Measurements from ENCODE around the gene TAF1C. TPM values are rescaled to one million over a fixed set of nuclear protein-coding genes. Genes with fewer than 3 reads are reported as not detected.
A peak's percentile ranks its signal among the peaks of the same experiment; 100 is the strongest.

Gene TAF1C
- total and polyA plus RNA-seq, 2 donors (not counting 3 experiments of a cell fraction or from before 2014, with no cell fraction given) = 57.2 to 77.6 TPM

- FAIRE-seq (peak; percentile 70), DNase-seq (ENCODE audit: low read depth, low spot score) (peak; percentile 51)
- Histone ChIP-seq H3K9ac (replicated peaks; ENCODE audit: extremely low read depth, insufficient read depth, low read length) (no peak overlapping the region), H3K4me1 (ENCODE audit: control insufficient read depth, extremely low read depth, insufficient read depth, low read length) (peaks cover 17% of the 10 kb centered on the region), H3K4me2 (ENCODE audit: insufficient read depth, low read length) (no peak overlapping the region), H3K9me1 (replicated peaks; ENCODE audit: control insufficient read depth, extremely low read depth, insufficient read depth, low read length) (no peaks in the 10 kb centered on the region), H2AFZ (ENCODE audit: low read depth, low read length) (no peak overlapping the region), H3K27me3 (ENCODE audit: control insufficient read depth in 2 of 2, insufficient read depth in 2 of 2, low read length in 2 of 2) (no peaks in the 10 kb centered on the region), H3K4me3 (replicated peaks in 1 of 3; ENCODE audit: insufficient read depth in 1 of 3, low read depth in 1 of 3, low read length in 3 of 3) (no peak overlapping the region), H4K20me1 (replicated peaks; ENCODE audit: control insufficient read depth, extremely low read depth, insufficient read depth, low read length) (no peaks in the 10 kb centered on the region), H3K79me2 (ENCODE audit: control insufficient read depth, insufficient read depth, low read length) (peaks cover 23% of the 10 kb centered on the region), H3K36me3 (ENCODE audit: control insufficient read depth in 2 of 2, extremely low read depth in 1 of 2, insufficient read depth in 2 of 2, low read length in 2 of 2) (peaks cover 6 to 38% of the 10 kb centered on the region in 2 experiments), H3K27ac (ENCODE audit: insufficient read depth, low read depth, low read length) (peak overlapping the region; percentile 10), H3K9me3 (replicated peaks; ENCODE audit: control insufficient read depth, insufficient read depth, low read length) (no peaks in the 10 kb centered on the region)
- ChIA-PET POLR2A (no interaction called here), CTCF (interaction anchor here (0.6 to 1.6 kb wide), 12 partner anchors 9 to 407 kb away, joined by 3 to 7 read pairs (median 4); no protein-coding TSS in a partner anchor)
- no TSS peak for BruUV-seq (replicated peaks)
- intact Hi-C loops (cut with micrococcal nuclease) (loop anchor here (1.0 to 2.0 kb wide), 2 partner anchors 39 to 300 kb away; partner anchors contain the start of genes DNAAF1 and HSDL1), dilution Hi-C loops (cut with MboI; ENCODE audit: extremely low pct_ligation_motif_present, low sequenced_read_pairs) (no loop called here)
- TF ChIP-seq EZH2 (IDR thresholded peaks at IDR 0.05; ENCODE audit: borderline replicate concordance, low read depth, low read length, severe bottlenecking) (no peak), POLR2AphosphoS5 (IDR thresholded peaks at IDR 0.05; ENCODE audit: insufficient read depth, low read depth, low read length) (no peak), POLR2A (IDR thresholded peaks at IDR 0.05; ENCODE audit: low read depth, low read length) (no peak), MYC (IDR thresholded peaks at IDR 0.05; ENCODE audit: low read depth, low read length) (no peak), JUN (IDR thresholded peaks at IDR 0.05; ENCODE audit: borderline replicate concordance, insufficient read depth, insufficient read length, low read depth) (no peak)
- TF ChIP-seq, protein P1, sequence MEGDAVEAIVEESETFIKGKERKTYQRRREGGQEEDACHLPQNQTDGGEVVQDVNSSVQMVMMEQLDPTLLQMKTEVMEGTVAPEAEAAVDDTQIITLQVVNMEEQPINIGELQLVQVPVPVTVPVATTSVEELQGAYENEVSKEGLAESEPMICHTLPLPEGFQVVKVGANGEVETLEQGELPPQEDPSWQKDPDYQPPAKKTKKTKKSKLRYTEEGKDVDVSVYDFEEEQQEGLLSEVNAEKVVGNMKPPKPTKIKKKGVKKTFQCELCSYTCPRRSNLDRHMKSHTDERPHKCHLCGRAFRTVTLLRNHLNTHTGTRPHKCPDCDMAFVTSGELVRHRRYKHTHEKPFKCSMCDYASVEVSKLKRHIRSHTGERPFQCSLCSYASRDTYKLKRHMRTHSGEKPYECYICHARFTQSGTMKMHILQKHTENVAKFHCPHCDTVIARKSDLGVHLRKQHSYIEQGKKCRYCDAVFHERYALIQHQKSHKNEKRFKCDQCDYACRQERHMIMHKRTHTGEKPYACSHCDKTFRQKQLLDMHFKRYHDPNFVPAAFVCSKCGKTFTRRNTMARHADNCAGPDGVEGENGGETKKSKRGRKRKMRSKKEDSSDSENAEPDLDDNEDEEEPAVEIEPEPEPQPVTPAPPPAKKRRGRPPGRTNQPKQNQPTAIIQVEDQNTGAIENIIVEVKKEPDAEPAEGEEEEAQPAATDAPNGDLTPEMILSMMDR (IDR thresholded peaks at IDR 0.05; ENCODE audit: extremely low read depth in 1 of 2, insufficient read depth in 1 of 2, low read depth in 1 of 2, low read length in 2 of 2) = peak; percentile 58 to 80
Observed at GRCh38 chr16:84183911-84184591, 2.8 kb downstream of the TAF1C start.

All from endothelial cell of umbilical vein (primary cell).